Measurements from ENCODE around the gene SDHC.

DNA sequence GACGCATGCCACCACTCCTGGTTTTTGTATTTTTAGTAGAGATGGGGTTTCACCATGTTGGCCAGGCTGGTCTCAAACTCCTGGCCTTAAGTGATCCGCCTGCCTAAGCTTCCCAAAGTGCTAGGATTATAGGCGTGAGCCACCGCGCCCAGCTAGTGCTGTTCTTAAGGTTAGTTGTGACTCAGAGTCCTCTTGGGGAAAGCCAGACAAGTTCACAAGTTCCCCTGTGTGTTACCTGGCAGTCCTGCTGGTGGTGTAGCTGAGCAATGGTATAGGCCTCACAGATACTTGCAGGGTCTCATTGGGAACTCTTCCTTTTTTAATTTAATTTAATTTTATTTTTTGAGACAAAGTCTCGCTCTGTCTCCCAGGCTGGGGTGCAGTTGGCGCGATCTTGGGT is 42.9 kb downstream of the SDHC start:
- TF ChIP-seq ATF3 (IDR thresholded peaks at IDR 0.05; ENCODE audit: insufficient read depth, low read depth, low read length) (no peak), SIX5 (IDR thresholded peaks at IDR 0.05; ENCODE audit: low read depth, low read length) (no peak)

Data from H1 (cell line).